GM10847 (cell line): ENCODE data around the gene HYCC2.

Source experiments
- POLR2A ChIP-seq: IDR thresholded peaks from 2 replicates; pipeline ENCODE4 v1.6.1; 2011; ENCODE audit not compliant: insufficient read length; ENCODE audit errors: extremely low read depth

Gene HYCC2

GRCh38 chr2:201071479-201072200 lies at the start of gene HYCC2, which contains the start of gene NDUFB3:
TSS of gene HYCC2 (minus strand) at chr2:201071671. CDS start at chr2:201024009, 47,662 bp downstream.
TSS of gene NDUFB3 (plus strand) at chr2:201072001. CDS start at chr2:201078883, 6,882 bp downstream.
- TF ChIP-seq POLR2A: peak; percentile 49

- TF ChIP-seq POLR2A: peak; percentile 34
Observed at GRCh38 chr2:201118961-201119854, 47.7 kb upstream of the HYCC2 start.

- peak; percentile 33 for TF ChIP-seq POLR2A
Observed at GRCh38 chr2:201118121-201118960, 46.9 kb upstream of the HYCC2 start.

GRCh38 chr2:201116959-201117734 lies 45.7 kb upstream of the HYCC2 start:
- no peak for TF ChIP-seq POLR2A

GRCh38 chr2:201116115-201116958 lies 44.9 kb upstream of the HYCC2 start, which contains the start of gene CFLAR:
TSS of gene CFLAR (plus strand) at chr2:201116164. CDS start at chr2:201129866, 13,702 bp downstream.
- TF ChIP-seq POLR2A: peak; percentile 89

GRCh38 chr2:201114846-201115245 lies 43.4 kb upstream of the HYCC2 start:
- TF ChIP-seq POLR2A: no peak

GRCh38 chr2:201114350-201114749 lies 42.9 kb upstream of the HYCC2 start:
- no peak for TF ChIP-seq POLR2A

GRCh38 chr2:201111096-201111495 lies 39.6 kb upstream of the HYCC2 start:
- TF ChIP-seq POLR2A: no peak

GRCh38 chr2:201110615-201111014 lies 39.1 kb upstream of the HYCC2 start:
- no peak for TF ChIP-seq POLR2A

- no peak for TF ChIP-seq POLR2A
Observed at GRCh38 chr2:201109186-201109585, 37.7 kb upstream of the HYCC2 start.

- no peak for TF ChIP-seq POLR2A
Observed at GRCh38 chr2:201108341-201108740, 36.9 kb upstream of the HYCC2 start.

GRCh38 chr2:201107624-201108023 lies 36.2 kb upstream of the HYCC2 start:
- TF ChIP-seq POLR2A: no peak

- TF ChIP-seq POLR2A: no peak
Observed at GRCh38 chr2:201105759-201106158, 34.3 kb upstream of the HYCC2 start.

- no peak for TF ChIP-seq POLR2A
Observed at GRCh38 chr2:201100497-201100896, 29.0 kb upstream of the HYCC2 start.

GRCh38 chr2:201093573-201093972 lies 22.1 kb upstream of the HYCC2 start:
- no peak for TF ChIP-seq POLR2A
